ENCODE measurements around the gene SIL1. TPM values are rescaled to one million over a fixed set of nuclear protein-coding genes. Genes with fewer than 3 reads are reported as not detected.
A peak's percentile ranks its signal among the peaks of the same experiment; 100 is the strongest.
"Not testable (repeated sequence)": the region's sequence is repeated elsewhere in the genome, so short reads cannot be mapped to it uniquely, and the experiment has no call there.

SIL1 gene
- total RNA-seq, 1 experiment from 2014 or later: 23.1 TPM

- DNase-seq (ENCODE audit: low spot score): no peak
These were observed 270.6 kb downstream of the SIL1 start for GRCh38 chr5:138927544-138927943.

DNA sequence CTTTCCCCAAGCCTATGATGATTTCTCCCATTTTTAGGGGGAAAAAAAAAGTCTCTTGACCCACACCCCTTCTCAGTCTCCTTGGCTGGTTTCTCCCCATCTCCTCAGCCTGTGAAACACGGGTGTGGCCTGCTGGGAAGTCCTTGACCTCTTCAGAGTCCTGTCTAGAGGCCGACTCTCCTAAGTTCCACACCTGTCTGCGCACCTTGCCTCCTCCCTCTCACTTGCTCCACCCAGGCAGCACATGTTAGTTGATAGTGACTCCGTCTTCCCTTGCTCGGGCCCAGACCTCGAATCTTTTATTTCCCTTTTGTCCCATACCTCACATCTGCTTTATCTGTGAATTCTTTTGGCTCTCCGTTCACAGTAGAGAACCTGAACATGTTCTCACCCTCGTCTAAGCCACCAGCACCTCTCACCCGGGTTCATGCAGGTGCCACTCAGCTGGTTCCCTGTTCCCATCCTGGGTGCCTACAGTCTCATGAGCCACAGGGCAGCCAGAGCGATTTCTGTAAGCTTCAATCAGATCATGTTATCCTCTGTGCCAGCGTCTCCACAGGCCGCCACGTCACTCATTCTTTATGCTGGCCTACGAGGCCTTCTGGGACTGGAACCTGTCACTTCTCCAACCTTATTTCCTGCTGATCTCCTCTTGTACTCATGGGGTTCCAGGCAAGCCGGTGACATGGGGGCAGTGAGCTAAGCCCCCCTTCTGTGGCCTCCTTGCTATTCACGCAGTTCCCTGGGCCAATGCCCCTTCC, 271.3 kb downstream of the SIL1 start:
- no peak for DNase-seq (ENCODE audit: low spot score)

DNA sequence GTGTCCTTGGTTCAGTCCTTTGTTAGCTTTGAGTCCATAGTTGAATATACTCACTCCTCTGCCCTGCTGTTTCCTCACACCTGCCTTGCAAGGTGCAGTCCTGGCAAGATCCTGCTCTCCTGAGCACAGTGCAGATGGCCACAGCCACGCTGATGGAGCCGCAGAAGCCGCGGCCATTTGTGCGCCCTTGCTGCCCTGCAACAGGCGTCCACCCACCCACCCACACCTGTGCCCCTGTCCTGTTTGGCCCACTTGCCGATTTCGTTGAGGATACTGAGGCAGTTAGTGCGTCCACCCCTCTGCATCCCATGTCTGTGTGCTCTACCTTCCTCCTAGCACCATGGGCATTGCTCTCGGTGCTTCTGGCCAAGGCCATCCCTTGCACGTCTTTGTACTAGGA, 271.9 kb downstream of the SIL1 start:
- DNase-seq (ENCODE audit: low spot score): no peak

GRCh38 chr5:138925090-138925635, 273.0 kb downstream of the SIL1 start:
- no peak for DNase-seq (ENCODE audit: low spot score)

GRCh38 chr5:138922494-138922893, 275.7 kb downstream of the SIL1 start:
- no peak for DNase-seq (ENCODE audit: low spot score)

DNA sequence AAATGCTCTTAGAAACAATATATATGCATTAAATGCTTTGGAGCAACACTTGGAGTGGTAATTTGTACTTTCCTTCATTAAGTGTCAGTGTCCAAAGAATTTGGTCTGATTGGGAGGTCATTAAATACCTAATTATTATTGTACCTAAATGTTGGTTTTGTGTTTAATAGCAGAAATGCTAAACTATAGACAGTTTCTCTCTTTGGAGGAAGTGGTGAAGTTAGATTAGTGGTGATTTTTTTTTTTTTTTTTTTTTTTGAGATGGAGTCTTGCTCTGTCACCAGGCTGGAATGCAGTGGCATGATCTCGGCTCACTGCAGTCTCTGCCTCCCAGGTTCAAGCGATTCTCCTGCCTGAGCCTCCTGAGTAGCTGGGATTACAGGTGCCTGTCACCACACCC, 276.8 kb downstream of the SIL1 start:
- DNase-seq (ENCODE audit: low spot score): not testable (repeated sequence)

DNA sequence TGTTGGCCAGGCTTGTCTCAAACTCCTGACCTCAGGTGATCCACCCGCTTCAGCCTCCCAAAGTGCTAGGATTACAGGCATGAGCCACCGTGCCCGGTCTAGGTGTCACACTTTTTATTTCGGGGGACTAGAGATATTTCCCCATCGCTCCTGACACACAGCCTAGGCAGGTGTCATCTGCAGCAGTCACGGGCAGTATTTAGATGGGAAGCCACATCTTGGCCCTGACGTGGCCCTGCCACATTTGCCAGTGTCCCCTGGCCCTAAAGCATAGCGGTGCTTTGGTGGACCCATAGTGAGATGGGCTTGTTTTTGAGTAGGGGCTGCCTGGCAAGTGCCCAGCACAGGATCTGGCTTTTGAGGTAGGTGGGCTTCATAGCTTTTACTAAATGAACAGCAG, 278.0 kb downstream of the SIL1 start:
- DNase-seq (ENCODE audit: low spot score): no peak

GRCh38 chr5:138918686-138919085, 279.5 kb downstream of the SIL1 start:
- DNase-seq (ENCODE audit: low spot score): no peak

- no peak for DNase-seq (ENCODE audit: low spot score)
These were observed 283.8 kb downstream of the SIL1 start for GRCh38 chr5:138914338-138914737.

DNA sequence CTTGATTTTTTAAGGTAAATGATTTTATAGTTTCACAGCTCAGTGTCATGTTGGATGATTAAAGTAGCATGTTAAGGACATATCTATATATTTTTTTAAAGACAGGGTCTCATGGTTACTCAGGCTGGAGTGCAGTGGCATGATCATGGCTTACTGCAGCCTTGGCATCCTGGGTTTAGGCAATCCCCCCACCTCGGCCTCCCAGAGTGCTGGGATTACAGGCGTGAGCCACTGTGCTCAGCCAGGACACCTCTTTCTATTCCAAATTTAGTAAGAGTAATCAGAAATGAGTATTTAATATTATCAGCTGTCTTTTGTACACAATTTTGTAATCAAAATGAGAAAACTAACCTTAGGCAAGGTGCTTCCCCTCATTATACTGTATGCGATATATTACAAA, 284.4 kb downstream of the SIL1 start:
- DNase-seq (ENCODE audit: low spot score): no peak

DNA sequence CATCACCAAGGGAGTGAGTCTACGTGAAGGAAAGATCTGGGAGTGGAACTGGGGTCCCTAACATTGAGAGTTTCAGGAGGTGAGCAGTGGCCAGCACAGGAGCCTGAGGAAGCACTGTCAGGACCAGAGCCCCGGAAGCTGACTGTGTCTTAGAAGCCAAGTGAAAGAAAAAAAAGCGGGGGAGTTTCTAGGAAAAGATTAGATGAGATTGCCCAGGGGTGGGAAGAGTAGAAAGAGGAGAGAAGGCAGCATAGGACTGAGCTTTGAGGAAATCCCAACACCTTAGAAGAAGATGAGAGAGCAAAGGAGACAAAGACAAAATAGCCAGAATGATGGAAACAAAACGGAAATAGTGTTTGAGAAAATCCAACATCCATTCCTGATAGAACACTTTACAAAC, 286.1 kb downstream of the SIL1 start:
- no peak for DNase-seq (ENCODE audit: low spot score)

GRCh38 chr5:138911441-138911840, 286.7 kb downstream of the SIL1 start:
- DNase-seq (ENCODE audit: low spot score): no peak

GRCh38 chr5:138910546-138911185, 287.5 kb downstream of the SIL1 start:
- DNase-seq (ENCODE audit: low spot score): no peak

- DNase-seq (ENCODE audit: low spot score): no peak
These were observed 288.4 kb downstream of the SIL1 start for GRCh38 chr5:138909734-138910133.

DNA sequence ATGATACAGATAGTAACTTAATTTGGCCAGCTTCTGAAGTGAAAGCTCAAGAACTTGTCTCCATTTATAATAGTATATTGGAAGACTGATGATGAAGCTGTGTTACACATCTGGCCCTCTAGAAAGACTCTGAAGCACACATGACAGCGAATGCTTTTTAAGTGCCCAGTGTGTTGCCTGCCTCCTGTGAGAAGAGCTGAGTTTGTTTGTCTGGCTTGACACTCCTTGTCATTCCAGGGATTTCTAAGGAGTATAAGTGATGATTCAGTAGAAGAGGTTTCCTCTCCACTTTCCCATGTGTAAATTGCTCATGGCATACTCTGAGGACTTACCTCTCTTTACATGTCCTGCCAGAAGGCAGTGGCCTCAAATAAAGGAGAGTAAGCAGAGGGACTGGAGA, 292.6 kb downstream of the SIL1 start:
- DNase-seq (ENCODE audit: low spot score): no peak

DNA sequence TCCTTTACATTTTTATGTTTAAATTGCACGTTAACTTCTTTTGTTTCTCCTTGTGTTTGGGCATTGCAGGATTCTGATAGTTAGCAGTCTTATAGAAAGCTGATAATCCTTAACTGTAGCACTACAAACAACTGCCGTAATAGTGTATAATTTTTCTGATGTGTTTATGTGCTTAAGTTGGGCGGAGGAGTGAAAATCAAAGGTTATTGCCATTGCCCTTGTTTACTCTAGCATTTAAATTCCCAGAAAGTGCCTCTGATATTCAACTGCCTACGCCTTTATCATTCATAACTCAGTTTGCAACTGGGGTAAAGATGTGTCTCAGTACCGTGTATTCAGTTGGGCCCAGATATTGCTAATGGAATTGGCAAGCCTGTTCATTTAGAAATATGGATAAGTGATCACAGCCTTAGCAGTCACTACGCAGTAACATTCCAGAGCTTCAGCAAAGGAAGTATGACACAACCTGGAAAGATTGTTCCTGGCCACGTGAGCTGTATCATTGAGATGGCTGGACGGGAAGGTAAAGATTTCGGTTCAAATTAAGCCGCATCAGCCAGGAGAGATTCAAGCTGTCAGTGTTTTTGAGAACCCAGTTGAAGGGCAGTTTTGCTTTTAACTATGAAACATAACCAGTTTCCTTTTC, 294.9 kb downstream of the SIL1 start:
- peak; percentile 31 for DNase-seq (ENCODE audit: low spot score)

DNA sequence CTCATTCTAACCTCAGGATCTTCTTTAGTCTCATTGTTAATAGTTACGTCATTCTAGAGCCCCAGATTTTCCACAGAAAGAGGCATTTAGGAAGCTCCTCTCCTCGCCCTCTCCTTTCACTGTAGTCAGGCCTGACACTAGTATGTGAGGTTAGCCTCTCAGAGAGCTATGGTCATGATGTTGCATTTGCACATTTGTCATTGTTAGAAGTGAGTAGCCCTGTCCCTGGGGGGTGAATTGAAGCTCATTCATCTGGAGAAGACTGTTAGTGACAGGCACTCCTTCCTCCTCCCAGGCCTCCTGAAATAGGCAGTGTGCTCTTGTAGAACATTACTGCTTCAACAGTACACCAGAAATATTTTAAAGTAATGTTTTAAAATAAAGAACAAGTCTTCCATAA, 296.5 kb downstream of the SIL1 start:
- no peak for DNase-seq (ENCODE audit: low spot score)

- DNase-seq (ENCODE audit: low spot score): no peak
These were observed 297.7 kb downstream of the SIL1 start for GRCh38 chr5:138900281-138900965.

- DNase-seq (ENCODE audit: low spot score): no peak
These were observed 299.4 kb downstream of the SIL1 start for GRCh38 chr5:138898742-138899141.

GRCh38 chr5:138898299-138898698, 299.9 kb downstream of the SIL1 start:
- no peak for DNase-seq (ENCODE audit: low spot score)
